ENCODE results near the gene JMJD4. TPM values are rescaled to one million over a fixed set of nuclear protein-coding genes. Genes with fewer than 3 reads are reported as not detected.

JMJD4 gene
- total and polyA plus RNA-seq, 2 of the 8 experiments (the other 6 are each of a cell fraction or from before 2014, with no cell fraction given), result 13.2 to 23.3 TPM

DNA sequence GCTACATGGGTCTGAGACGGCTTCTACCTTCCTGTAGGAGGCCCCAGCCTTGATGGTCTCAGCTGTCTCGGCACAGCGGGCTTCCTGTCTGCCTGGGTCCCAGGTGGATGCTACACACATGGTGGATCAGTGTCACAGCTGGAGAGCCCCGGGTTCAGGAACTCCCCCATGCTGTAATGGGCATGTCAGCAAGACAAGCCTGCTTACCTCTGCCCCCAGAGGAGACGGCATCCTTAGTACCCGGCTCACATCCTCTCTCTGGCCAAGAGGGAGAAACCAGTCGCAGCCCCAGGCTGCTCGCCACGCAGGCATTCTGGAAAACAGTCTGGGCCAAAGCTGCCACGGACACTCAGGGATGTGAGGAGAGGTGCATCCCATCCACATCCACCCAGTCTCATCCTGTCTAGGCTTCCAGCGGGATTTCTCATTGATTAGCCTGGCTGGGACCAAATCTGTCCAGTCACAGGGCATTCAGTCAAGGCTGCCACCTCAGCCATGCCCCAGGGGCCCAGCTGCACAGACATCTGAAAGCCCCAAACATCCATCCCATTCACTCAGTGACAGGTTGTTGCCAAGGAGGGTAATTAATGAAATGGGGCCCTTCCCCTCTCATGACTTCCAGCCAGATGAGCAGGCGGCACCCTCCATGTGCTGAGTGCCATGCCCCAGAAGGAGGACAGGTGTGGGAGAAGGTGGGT lies 10.6 kb upstream of the JMJD4 start:
- ChIA-PET CTCF (ENCODE audit: partially characterized antibody) (interaction anchor here (0.8 to 2.6 kb wide), 4 partner anchors 12 to 265 kb away, joined by 3 to 6 read pairs (median 4); no protein-coding TSS in a partner anchor), POLR2A (ENCODE audit: partially characterized antibody) (no interaction called here)
- no peak overlapping the region for H2BK15ac ChIP-seq (ENCODE audit: low read length)
- H3K79me2 ChIP-seq (ENCODE audit: control insufficient read depth in 1 of 2, insufficient read depth in 2 of 2, low read length in 2 of 2), result peaks cover 4 to 80% of the 10 kb centered on the region in 2 experiments; a peak in 3 of 4 replicates
- DNase-seq (ENCODE audit: low read depth in 1 of 2, low spot score in 2 of 2), result no peak
- peaks cover 0 to 7% (median 3%) of the 10 kb centered on the region in 4 experiments; a peak in 6 of 8 replicates for H3K36me3 ChIP-seq (ENCODE audit: control insufficient read depth in 2 of 4, insufficient read depth in 4 of 4, low read length in 3 of 4)
- no peak overlapping the region for H3K14ac ChIP-seq (ENCODE audit: insufficient read length)
- H2BK120ac ChIP-seq (replicated peaks; ENCODE audit: low read depth, low read length), result no peak overlapping the region
- no peak overlapping the region for H3K27ac ChIP-seq (ENCODE audit: low read depth, low read length)
- no peak overlapping the region for H3K4me2 ChIP-seq (ENCODE audit: insufficient read depth in 1 of 2, low read depth in 2 of 2, low read length in 2 of 2)
- WGBS, 2 experiments (ENCODE audit: extremely low coverage in 1 of 2, insufficient coverage in 1 of 2, insufficient read length in 1 of 2, insufficient replicate concordance in 2 of 2, low coverage in 1 of 2, low lambda C conversion rate in 2 of 2, missing lambda C conversion rate in 1 of 2), result 91% methylated on average over 12 of the region's 12 CpGs; no CpG with 5 or more reads in 1 of the 2 experiments
- H3K79me1 ChIP-seq (ENCODE audit: low read depth, low read length), result peaks cover 25% of the 10 kb centered on the region
- peaks cover 18 to 46% of the 10 kb centered on the region in 2 experiments for H4K20me1 ChIP-seq (replicated peaks in 1 of 2; ENCODE audit: control insufficient read depth in 1 of 2, insufficient read depth in 2 of 2, low read length in 2 of 2)
- no peak overlapping the region for H2BK20ac ChIP-seq (ENCODE audit: low read length)
- H3K4me3 ChIP-seq (ENCODE audit: extremely low read depth in 1 of 4, insufficient read depth in 2 of 4, low read depth in 3 of 4, low read length in 4 of 4), result no peak overlapping the region
- H2AK5ac ChIP-seq (ENCODE audit: low read depth, low read length), result no peak overlapping the region
- no peak overlapping the region for H4K5ac ChIP-seq (ENCODE audit: insufficient read length, low read depth, low read length)
- H3K56ac ChIP-seq (replicated peaks; ENCODE audit: insufficient read length, low read depth, low read length), result no peak overlapping the region
- no peak for FAIRE-seq
- H3K23me2 ChIP-seq (ENCODE audit: low read depth, low read length), result no peaks in the 10 kb centered on the region
- no peak overlapping the region for H3K9ac ChIP-seq (replicated peaks in 1 of 4; ENCODE audit: extremely low read depth in 1 of 4, low read depth in 3 of 4, low read length in 3 of 4)
- H4K8ac ChIP-seq (ENCODE audit: extremely low read depth, insufficient read depth, low read length), result peak overlapping the region; percentile 18; the same call in 1 of the 2 replicates
- no peak overlapping the region for H2AFZ ChIP-seq (ENCODE audit: low read length)
- H4K91ac ChIP-seq (replicated peaks; ENCODE audit: insufficient read length, low read length), result no peak overlapping the region
- H3K9me3 ChIP-seq (ENCODE audit: insufficient read depth in 2 of 2, low read depth in 1 of 2, low read length in 1 of 2), result no peaks in the 10 kb centered on the region
- H3K4me1 ChIP-seq (replicated peaks in 1 of 4; ENCODE audit: control insufficient read depth in 3 of 4, insufficient read depth in 4 of 4, low read length in 3 of 4), result 0 out of 7 replicates have a peak, but pooled peaks cover 0 to under 1% (median 0%) of the 10 kb centered on the region in 4 experiments
- H3K4ac ChIP-seq (replicated peaks; ENCODE audit: insufficient read length, low read depth, low read length), result no peak overlapping the region
- no peak overlapping the region for H3K23ac ChIP-seq (ENCODE audit: insufficient read length)
- no peak overlapping the region for H3K18ac ChIP-seq (ENCODE audit: extremely low read depth, low read length)
- no peaks in the 10 kb centered on the region for H3K27me3 ChIP-seq (replicated peaks in 1 of 4; ENCODE audit: control insufficient read depth in 3 of 4, extremely low read depth in 1 of 4, insufficient read depth in 3 of 4, low read length in 3 of 4)
- H2BK5ac ChIP-seq (ENCODE audit: low read depth, low read length), result no peak overlapping the region; the same call in 1 of the 2 replicates
- H2BK12ac ChIP-seq (ENCODE audit: low read depth, low read length), result no peak overlapping the region
- TF ChIP-seq GABPA (IDR thresholded peaks at IDR 0.05; ENCODE audit: borderline replicate concordance, insufficient read depth, low read length) (no peak), RFX5 (IDR thresholded peaks at IDR 0.05; ENCODE audit: borderline replicate concordance, low read depth, low read length) (no peak), TBP (IDR thresholded peaks at IDR 0.05; ENCODE audit: low read depth, low read length) (no peak), CREB1 (IDR thresholded peaks at IDR 0.05) (no peak), EZH2 (IDR thresholded peaks at IDR 0.05; ENCODE audit: low read depth, low read length, severe bottlenecking) (no peak), RXRA (IDR thresholded peaks at IDR 0.05; ENCODE audit: insufficient read depth, low read depth, low read length) (no peak), GTF2F1 (IDR thresholded peaks at IDR 0.05; ENCODE audit: borderline replicate concordance, low read depth, low read length) (no peak), SP2 (IDR thresholded peaks at IDR 0.05; ENCODE audit: low read length) (no peak), CHD1 (IDR thresholded peaks at IDR 0.05; ENCODE audit: low read depth, low read length) (no peak), POLR2AphosphoS5 (IDR thresholded peaks at IDR 0.05; ENCODE audit: low read depth, low read length) (no peak), CBX8 (IDR thresholded peaks at IDR 0.05; ENCODE audit: borderline replicate concordance, low read depth, low read length) (no peak), SRF (IDR thresholded peaks at IDR 0.05; ENCODE audit: low read depth, low read length) (no peak), KDM1A (IDR thresholded peaks at IDR 0.05; ENCODE audit: borderline replicate concordance, low read length) (no peak)

All from H1 (cell line).